HG03135 (cell line): ENCODE measurements around the gene SPAG16.

Experiments used
- ATAC-seq: cut with Tn5 transposase; IDR thresholded peaks from one replicate; pipeline ENCODE4 v1.9.1; 2021; ENCODE audit warnings: mild to moderate bottlenecking, moderate library complexity; ENCODE audit not compliant: unreplicated experiment

Gene SPAG16

DNA sequence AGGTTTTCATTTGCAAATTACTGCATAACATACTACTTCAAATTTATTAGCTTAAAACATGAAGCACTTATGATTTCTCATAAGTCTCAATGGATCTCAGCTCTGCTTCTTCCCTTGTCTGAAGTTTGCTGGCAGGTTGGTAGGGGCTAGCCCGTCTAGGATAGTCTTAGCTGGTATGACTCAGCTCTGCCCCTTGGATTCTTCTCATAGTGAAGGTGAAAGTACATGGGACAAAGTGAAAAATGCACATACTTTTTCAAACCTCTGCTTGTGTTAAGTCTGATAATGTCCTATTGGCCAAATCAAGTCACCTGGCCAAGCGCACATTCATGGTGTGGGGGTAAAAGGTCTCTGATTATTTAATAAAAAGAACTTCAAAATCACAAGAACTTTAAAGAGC is 941.8 kb downstream of the SPAG16 start:
- no peak for ATAC-seq

DNA sequence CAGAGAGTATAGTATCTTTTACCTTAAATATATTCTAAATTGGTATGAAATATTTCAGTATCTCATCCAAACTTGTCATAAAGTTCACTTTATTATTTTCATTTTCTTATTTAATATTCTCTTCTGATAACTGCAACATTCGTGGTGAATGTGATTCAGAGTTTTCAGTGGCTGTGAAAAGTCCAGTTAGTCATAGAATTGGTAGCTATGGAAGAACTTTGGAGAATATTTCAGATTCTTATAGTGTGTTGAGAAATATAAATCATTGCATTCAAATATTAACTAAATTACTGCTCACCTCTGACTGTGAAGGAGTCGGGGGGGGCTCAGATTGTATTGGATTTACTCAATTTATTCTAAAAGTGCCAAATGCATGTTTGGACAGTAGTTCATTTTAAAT is 948.0 kb downstream of the SPAG16 start:
- ATAC-seq, result no peak

DNA sequence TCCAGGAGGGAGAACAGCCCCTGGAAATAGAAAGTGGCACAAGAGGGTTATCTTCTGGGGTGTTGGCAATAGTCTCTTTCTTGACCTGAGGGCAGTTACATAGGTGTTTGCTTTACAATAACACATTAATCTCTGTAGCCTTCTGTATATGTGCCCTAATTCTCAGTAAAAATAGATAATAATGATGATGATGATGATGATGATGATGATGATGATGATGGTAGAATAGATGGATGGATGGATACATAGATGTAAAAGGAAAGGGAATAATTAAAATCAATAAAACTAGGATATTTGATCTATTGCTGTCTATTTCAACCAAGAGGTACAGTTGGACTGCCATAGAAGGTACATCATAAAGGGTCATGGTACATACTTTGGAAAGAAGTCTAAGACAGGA is 948.9 kb downstream of the SPAG16 start:
- no peak for ATAC-seq

DNA sequence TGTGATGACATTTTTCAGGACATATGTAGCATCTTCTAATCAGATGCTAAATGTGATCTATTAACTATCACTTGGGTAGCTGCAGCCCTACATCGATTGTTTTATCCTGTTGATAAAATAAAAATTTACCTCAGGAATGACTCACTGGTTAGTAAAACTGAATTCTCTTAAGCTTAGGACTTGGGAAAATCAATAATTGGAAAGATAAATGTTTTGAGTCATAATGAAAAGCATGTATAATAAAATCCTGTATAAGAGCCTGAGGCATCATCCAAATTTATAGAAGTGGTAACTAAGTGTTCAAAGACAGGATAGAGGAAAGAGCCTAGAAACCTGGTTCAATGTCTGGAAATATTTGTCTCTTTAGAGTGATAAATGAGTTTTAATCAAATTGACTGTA is 958.5 kb downstream of the SPAG16 start:
- no peak for ATAC-seq

DNA sequence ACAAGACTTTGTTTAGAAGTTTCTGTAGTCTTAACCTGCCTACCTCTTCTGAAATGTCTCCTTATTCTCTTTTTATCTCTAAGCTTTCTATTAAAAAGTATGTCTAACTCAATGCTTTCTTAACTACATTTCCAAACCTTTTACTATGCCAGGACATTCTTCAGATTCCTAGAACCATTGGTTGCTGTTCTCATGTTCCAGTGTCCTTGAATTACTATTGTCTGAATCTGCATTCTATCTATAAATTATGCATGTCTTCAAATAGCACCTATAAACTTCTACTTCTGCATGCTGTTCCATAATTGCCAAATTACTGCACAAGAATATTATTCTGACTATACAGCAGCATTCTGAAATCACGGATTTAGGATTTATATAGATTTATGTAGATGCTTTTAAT is 960.6 kb downstream of the SPAG16 start:
- ATAC-seq, result no peak

DNA sequence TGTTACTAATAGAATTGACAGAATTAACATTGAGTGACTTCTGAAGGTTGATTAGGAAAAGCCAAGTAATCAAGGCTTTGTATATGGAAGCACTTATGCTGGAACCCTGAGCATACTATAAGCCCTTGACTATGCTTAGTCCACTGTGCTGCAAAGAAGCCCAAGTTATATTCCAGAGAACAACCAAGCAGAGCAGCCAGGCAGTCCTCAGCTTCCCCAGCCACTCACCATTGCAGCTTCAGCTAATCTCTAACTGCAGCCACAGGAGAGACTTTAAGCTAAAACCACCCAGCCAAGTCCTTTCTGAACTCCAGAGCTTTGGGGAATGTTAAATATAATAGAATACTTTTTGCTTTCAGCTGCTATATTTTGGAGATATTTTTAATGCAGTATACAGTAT is 962.2 kb downstream of the SPAG16 start:
- no peak for ATAC-seq

DNA sequence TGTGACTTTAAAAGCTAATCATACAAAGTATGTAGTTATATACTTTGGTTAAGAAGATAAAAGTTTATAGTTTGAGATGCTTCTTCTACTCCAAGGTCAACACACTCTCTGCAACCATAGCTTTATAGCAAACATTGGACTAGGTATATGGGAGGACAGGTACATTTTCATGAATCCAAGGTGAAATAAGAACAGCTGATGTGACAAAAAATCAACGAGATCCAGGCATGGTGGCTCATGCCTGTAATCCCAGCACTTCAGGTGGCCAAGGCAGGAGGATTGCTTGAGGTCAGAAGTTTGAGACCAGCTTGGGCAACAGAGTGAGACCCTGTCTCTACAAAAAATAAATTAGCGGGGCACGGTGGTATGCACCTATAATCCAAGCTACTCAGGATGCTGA is 963.3 kb downstream of the SPAG16 start:
- ATAC-seq, result no peak

DNA sequence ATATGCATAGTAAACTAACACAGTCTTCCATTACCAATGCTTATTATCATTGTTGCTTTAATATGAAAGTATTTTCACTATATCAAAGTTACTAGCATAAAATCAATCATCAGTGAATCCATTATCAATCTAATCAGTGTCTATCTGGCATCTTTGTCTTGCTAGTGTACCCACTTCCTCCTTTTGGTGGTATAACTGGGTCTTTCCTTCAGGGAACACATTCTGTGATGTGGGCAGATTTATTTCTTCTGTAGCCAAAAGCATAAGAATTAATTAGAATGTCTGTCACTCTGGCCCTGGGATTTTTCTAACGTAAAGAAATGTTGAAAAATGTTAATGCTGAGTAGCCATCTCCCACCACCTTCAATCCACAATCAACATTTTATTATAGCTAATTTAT is 970.8 kb downstream of the SPAG16 start:
- no peak for ATAC-seq

DNA sequence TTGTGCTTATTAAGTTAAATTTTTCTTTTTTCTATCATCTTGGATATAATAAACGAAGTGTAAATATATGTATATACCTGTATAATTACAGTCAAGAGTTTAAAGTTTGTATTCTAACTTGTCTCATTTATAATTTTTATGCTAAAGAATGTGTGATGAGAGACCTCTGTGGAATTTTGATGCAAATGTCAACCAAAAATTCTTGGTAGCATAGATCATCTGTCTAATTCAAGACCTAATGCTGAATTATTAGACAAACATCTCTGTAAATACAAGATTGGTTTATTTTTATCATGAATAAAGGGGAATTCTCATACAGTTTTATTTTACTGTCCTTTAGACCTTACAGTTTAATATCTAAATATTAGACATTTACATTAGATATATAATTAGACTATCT is 977.4 kb downstream of the SPAG16 start:
- no peak for ATAC-seq

DNA sequence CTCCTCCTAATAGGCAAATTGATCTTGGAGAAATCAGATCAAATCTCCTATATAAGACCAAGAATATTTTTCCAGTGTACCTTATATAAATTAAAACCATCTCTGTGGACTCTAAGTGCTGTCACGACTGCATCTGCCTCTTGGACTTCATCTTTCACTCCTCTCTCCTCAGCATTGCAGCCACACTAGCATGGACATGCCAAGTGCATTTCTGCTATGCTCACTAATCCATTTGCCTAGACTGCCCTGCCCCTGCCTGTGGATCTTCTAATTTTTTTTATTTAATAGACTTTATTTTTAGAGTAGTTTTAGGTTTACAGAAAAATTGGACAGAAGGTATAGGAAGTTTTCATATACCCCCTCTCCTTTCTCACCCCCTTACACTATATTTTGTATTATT is 979.9 kb downstream of the SPAG16 start:
- no peak for ATAC-seq

DNA sequence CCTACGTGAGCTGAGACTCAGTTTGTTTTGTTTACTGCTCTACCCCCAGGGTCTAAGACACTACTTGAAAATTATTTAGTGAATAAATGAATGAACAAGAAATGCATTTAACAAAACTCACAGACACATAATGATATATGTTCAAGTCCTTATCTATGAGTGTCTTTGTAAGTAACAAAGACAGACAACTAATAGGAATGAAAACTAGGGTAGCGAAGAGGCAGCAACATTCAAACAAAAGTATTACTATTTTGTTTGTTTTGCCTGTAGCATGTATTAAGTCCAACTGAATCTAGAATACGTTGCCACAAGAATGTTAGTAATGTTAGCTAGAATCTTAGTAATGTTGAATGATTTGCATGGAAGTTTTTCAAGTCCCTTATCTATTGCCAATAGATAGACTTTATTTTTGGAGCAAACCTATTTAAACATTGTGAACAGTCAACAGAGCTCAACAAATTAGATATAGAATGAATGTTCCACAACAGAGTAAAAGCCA is 981.8 kb downstream of the SPAG16 start:
- ATAC-seq, result no peak

DNA sequence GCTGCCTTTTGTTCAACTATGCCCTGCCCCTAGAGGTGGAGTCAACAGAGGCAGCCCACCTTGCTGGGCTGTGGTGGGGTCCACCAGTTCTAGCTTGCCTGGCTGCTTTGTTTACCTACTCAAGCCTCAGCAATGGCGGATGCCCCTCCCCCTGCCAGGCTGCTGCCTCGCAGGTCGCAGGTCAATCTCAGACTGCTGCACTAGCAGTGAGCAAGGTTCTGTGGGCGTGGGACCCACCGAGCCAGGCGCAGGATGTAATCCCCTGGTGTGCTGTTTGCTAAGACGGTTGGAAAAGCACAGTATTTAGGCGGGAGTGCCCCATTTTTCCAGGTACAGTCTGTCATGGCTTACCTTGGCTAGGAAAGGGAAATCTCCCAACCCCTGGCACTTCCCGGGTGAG is 993.6 kb downstream of the SPAG16 start:
- no peak for ATAC-seq

DNA sequence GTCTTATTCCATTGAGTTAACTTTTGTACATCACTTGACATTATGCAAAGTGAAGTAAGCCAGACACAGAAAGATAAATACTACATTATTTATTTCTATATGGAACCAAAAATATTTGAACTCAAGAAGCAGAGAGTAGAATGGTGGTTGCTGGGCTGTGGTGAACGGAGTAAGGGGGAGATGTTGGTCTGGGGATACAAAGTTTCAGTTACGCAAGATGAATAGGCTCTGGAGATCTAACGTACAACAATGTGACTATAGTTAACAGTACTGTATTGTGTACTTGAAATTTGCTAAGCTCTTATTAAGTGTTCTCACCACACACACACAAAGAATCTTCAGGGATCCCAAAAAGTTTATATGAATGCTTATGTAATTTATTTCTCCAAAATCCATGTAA is 1001.7 kb downstream of the SPAG16 start:
- no peak for ATAC-seq

DNA sequence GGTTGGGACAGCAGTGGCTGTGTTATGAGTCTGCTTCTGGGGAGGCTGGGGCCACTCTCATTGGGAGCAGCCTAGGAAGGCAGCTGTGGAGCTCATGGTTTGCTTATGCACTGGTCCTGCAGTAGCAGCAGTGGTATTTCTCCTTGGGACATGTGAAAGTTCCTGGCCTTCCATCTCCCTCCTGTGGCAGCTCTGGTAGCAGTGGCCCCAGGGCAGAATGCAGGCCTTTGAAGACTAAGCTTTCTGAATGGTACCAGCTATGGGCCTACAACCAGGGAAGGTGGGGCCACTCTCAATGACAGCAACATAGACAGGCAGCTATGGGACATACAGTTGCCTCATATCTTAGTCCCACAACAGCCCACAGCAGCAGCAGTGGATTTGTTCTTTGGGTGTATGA is 1009.3 kb downstream of the SPAG16 start:
- no peak for ATAC-seq

DNA sequence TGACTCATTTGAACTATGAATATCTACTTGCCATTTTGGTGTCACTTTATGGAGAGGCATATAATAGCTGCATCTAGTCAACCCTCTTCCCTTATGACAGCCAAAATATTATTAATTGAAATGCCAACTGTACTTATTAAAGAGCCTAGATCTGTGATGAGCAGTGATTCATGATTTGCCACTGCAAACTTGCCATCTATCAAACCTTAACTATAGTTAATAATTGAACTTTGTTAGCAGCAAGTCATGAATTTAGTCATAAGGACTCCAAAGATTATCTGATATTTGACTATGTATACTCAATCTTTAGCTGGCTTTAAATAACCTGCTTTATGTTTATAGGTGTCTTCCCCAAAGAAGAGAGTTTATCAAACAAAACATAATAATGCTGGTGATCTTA is 1010.2 kb downstream of the SPAG16 start:
- no peak for ATAC-seq

DNA sequence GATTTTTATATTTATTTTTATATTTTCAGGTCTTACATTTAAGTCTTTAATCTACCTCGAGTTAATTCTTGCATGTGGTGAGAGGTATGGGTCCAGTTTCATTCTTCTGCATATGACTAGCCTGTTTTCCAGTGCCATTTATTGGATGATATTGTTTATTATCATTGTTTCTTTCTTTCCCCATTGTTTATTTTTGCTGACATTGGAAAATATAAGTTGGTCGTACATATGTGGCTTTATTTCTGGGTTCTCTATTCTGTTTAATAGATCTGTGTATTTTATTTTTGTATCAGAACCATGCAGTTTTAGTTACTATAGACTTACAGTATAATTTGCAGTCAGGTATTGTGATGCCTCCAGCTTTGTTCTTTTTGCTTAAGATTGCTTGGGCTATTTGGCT is 1013.2 kb downstream of the SPAG16 start:
- no peak for ATAC-seq

DNA sequence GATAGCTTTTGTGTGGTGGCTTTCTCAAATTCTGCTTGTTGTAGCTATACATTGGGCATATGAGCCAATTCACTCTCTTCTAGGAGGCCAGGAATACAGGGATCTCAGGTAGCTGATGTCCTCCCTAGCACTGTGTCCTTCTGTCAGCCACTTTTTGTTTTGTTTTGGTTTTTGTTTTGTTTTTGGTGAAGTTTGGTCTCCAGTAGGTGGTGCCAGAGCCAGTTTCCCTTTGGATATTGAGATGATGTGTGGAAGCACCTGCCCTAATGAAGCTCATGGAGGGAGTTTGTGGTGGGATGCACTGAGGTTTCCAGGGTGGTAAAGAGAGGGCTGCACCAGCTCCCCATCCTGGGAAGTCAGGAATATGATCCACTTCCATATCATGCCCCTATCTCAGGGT is 1026.1 kb downstream of the SPAG16 start:
- no peak for ATAC-seq

DNA sequence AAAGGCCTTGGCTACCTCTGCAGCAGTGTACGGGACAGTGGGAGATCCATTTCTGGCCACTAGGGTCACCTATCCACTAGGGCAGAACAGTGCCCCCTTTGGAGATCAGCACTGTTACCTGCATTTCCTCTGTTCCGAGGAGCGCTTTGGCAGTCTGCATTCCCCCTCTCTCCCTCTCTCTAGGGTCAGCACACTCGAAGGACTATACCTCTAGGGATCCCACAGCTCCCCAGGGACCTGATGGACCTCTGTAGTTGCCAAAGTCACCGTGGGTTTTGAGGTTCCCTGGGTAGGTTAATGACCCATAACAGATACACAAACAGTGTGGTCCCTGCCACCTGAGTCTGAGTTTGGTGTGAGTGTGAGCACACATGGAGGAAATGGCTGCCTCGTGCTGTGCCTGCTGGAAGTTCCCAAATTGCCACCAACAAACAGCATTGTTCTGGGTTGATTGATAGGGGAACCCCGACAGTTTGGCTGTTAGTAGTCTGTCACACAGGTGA is 1026.8 kb downstream of the SPAG16 start:
- no peak for ATAC-seq

DNA sequence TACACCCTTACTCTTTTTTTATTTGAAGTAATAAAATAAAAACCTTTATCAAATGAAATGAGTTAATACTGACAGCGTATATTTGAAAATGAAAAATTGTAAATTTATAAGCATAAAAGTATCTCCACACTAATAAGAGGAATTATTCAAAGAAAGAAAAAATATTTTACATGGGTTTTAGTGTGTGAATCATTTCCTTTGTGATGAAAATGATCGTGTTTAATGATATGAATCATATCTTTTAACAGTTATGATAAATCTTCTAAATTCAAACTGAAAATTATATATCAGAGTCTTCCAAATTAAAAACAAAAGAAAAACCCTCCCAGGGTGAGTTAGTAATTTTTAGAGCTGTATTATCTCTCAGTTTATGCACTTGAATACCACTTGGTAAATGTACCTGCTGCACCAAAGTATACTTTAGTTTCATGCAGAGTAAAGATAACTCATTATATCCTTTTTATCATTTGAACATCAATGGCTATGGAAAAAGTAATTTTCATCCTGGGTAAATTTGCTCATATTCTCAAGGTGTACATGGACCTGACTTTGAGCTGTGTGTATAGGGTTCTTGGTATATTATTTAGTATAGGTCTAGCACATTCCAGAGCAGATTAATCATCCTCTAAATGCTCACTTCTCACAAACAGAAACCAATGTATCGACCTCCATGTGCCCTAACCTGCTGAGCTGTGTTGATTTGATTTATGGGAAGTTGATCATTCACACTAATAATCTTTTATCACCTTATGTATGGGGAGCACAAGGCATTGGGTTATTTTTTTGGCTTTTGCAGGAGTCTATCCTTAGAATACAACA is 1027.9 kb downstream of the SPAG16 start:
- ATAC-seq, result no peak

DNA sequence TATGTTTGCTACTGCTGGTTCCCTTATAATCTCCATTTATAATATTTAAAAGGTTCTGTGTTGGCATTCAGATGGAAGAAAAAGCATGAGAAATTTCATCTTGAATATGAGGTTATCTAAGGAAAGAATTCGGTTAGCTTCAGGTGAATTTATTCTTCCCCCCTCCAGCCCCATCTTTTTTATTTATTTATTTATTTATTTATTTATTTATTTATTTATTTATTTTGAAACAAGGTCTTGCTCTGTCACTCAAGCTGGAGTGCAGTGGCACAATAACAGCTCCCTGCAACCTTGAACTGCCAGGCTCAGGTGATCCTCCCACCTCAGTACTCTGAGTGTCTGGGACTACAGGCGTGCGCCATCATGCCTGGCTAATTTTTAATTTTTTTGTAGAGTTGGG is 1031.1 kb downstream of the SPAG16 start:
- ATAC-seq, result no peak

DNA sequence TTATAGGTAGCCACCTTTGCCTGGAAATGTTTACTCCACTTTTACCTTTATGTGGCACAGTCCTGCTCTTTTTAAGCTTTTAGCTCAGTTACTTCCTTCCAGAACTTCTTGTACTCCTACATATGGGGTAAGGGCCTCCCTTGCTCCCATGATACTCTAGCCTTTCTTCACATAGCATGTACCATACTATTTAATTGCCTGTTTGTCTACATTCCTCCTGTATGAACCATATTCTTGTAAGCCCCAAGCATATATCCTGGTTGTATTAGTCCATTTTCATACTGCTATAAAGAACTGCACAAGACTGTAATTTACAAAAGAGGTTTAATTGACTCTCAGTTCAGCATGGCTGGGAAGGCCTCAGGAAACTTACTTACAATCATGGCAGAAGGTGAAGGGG is 1035.9 kb downstream of the SPAG16 start:
- ATAC-seq, result no peak

DNA sequence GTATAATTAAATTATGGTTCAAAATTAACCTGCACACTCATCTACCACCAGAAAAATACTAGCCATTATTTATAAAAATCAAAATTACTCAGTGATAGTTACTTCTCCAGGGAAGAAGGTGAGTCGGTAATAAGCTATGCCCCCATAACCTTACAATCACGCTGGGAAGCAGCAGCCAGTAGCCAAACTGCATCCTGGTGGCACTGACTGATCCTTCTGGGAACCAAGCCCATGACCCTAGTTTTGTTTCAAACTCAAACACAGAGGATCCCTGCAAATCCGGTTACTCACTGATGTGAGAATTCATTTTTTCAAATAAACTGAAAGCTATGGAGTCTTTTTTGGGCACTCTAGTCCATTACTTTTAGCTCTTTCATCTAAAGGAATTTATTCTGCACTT is 1038.4 kb downstream of the SPAG16 start:
- ATAC-seq, result no peak

DNA sequence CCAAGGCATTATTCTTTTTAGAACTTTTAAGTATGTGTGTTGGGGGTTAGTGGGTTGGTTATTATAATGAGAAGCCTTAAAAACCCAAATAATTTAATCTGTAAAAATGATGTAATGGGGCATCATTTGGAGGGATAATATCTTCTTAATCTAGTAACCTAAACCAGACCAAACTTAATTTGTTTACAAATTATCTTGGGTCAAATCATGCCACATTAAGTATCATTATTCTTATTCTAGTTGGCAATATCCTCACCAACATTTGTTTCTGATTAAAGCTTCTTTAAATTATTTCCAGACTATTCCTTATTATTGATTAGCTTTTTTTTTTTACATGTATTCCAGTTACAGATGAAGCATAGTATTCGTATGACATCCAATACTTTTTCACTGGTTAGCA is 1041.1 kb downstream of the SPAG16 start:
- ATAC-seq, result no peak
